ENCODE measurements around the gene MISP3.

MISP3 gene

GRCh38 chr19:14081797-14082674 lies 9.4 kb downstream of the MISP3 start:
- peak; percentile 16 for DNase-seq

GRCh38 chr19:14082675-14082960 lies 10.0 kb downstream of the MISP3 start:
- DNase-seq, result no peak

- DNase-seq, result no peak
These were observed 12.9 kb downstream of the MISP3 start, which contains the start of gene C19orf67 for GRCh38 chr19:14085309-14085995. Gene C19orf67 (minus strand): TSS chr19:14085783. CDS start chr19:14085627, 156 bp downstream.

GRCh38 chr19:14086098-14086497 lies 13.5 kb downstream of the MISP3 start:
- DNase-seq, result no peak

GRCh38 chr19:14088634-14089411 lies 16.2 kb downstream of the MISP3 start:
- no peak for DNase-seq

- DNase-seq, result peak; percentile 18
These were observed 16.8 kb downstream of the MISP3 start for GRCh38 chr19:14089412-14089661.

GRCh38 chr19:14089662-14090508 lies 17.3 kb downstream of the MISP3 start:
- DNase-seq, result peak; percentile 50

- peak; percentile 77 for DNase-seq
These were observed 18.0 kb downstream of the MISP3 start, which contains the start of gene SAMD1 for GRCh38 chr19:14090509-14091080. Gene SAMD1 (minus strand): TSS chr19:14090751.

GRCh38 chr19:14091081-14091812 lies 18.7 kb downstream of the MISP3 start:
- peak; percentile 74 for DNase-seq

- DNase-seq, result no peak
These were observed 19.4 kb downstream of the MISP3 start for GRCh38 chr19:14091813-14092462.

- no peak for DNase-seq
These were observed 20.7 kb downstream of the MISP3 start for GRCh38 chr19:14093117-14093823.

- no peak for DNase-seq
These were observed 22.3 kb downstream of the MISP3 start for GRCh38 chr19:14094854-14095253.

GRCh38 chr19:14096272-14096992 lies 23.8 kb downstream of the MISP3 start:
- no peak for DNase-seq

GRCh38 chr19:14097532-14098151 lies 25.1 kb downstream of the MISP3 start:
- no peak for DNase-seq

- DNase-seq, result no peak
These were observed 28.5 kb downstream of the MISP3 start for GRCh38 chr19:14101003-14101545.

- DNase-seq, result no peak
These were observed 29.6 kb downstream of the MISP3 start for GRCh38 chr19:14102102-14102696.

GRCh38 chr19:14102756-14103155 lies 30.2 kb downstream of the MISP3 start:
- DNase-seq, result no peak

- DNase-seq, result no peak
These were observed 30.7 kb downstream of the MISP3 start for GRCh38 chr19:14103310-14103709.

GRCh38 chr19:14105680-14106079 lies 33.1 kb downstream of the MISP3 start:
- DNase-seq, result no peak

Data from activated CD4-positive, alpha-beta T cell treated with anti-CD3 and anti-CD28 coated beads, Interleukin-2, amount 50 U/mL, for 16 hours (primary cell).